ENCODE data around the gene RIPOR2.
"Not testable (repeated sequence)": the region's sequence is repeated elsewhere in the genome, so short reads cannot be mapped to it uniquely, and the experiment has no call there.

The RIPOR2 gene

GRCh38 chr6:24902782-24903181 lies 33.0 kb downstream of the RIPOR2 start:
- no peak for DNase-seq

GRCh38 chr6:24901698-24902328 lies 33.9 kb downstream of the RIPOR2 start:
- DNase-seq: no peak

GRCh38 chr6:24900917-24901697 lies 34.7 kb downstream of the RIPOR2 start:
- DNase-seq: no peak

GRCh38 chr6:24899997-24900325 lies 35.8 kb downstream of the RIPOR2 start:
- peak; percentile 45 for DNase-seq

GRCh38 chr6:24899136-24899996 lies 36.4 kb downstream of the RIPOR2 start:
- DNase-seq: no peak

GRCh38 chr6:24898676-24899075 lies 37.1 kb downstream of the RIPOR2 start:
- DNase-seq: no peak

- DNase-seq: no peak
Measured at GRCh38 chr6:24897186-24897585, 38.6 kb downstream of the RIPOR2 start.

- no peak for DNase-seq
Measured at GRCh38 chr6:24893342-24893850, 42.4 kb downstream of the RIPOR2 start.

GRCh38 chr6:24891004-24891403 lies 44.8 kb downstream of the RIPOR2 start:
- no peak for DNase-seq

- DNase-seq: no peak
Measured at GRCh38 chr6:24890471-24890870, 45.3 kb downstream of the RIPOR2 start.

GRCh38 chr6:24888715-24889370 lies 46.9 kb downstream of the RIPOR2 start:
- DNase-seq: no peak

- DNase-seq: no peak
Measured at GRCh38 chr6:24887545-24888140, 48.1 kb downstream of the RIPOR2 start.

GRCh38 chr6:24883618-24884017 lies 52.1 kb downstream of the RIPOR2 start:
- DNase-seq: peak; percentile 59

GRCh38 chr6:24882835-24883555 lies 52.8 kb downstream of the RIPOR2 start:
- DNase-seq: peak; percentile 38

GRCh38 chr6:24882295-24882694 lies 53.5 kb downstream of the RIPOR2 start:
- no peak for DNase-seq

GRCh38 chr6:24881376-24881775 lies 54.4 kb downstream of the RIPOR2 start:
- DNase-seq: no peak

GRCh38 chr6:24880451-24880850 lies 55.3 kb downstream of the RIPOR2 start:
- DNase-seq: no peak

- DNase-seq: no peak
Measured at GRCh38 chr6:24879351-24879750, 56.4 kb downstream of the RIPOR2 start.

- not testable (repeated sequence) for DNase-seq
Measured at GRCh38 chr6:24877747-24878146, 58.0 kb downstream of the RIPOR2 start.

GRCh38 chr6:24876499-24877465 lies 59.0 kb downstream of the RIPOR2 start:
- DNase-seq: no peak

GRCh38 chr6:24875534-24875901 lies 60.2 kb downstream of the RIPOR2 start:
- no peak for DNase-seq
